ENCODE data around the gene PEX11G.

The PEX11G gene

DNA sequence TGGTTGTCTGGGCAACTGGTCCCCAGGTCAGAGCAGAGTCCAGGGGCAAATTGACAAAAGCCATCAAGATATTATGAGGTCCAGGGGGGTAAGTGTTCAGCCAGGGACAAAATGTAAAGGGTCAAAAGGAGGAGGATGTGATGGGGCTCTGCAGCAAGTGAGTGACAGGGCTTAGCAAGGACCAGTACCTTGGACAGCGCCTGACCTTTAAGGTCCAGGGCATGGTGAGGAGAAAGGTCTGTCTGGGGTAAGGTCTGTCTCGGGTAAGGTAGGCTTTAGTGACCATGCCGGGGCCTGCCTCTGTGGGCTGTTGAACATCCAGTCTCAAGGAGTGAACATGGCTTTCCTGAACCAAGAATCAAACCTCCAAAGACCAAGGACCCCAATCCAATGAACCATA is 20.8 kb upstream of the PEX11G start:
- no peak overlapping the region for H3K27ac ChIP-seq (ENCODE audit: low read depth in 2 of 2, low read length in 2 of 2)
- peaks cover 5 to 8% of the 10 kb centered on the region in 2 donors for H3K4me1 ChIP-seq (ENCODE audit: control insufficient read depth in 2 of 2, insufficient read depth in 2 of 2, low read length in 2 of 2)
- H3K27me3 ChIP-seq (ENCODE audit: control insufficient read depth in 2 of 2, insufficient read depth in 2 of 2, low read length in 2 of 2) = no peaks in the 10 kb centered on the region
- no peaks in the 10 kb centered on the region for H3K9me3 ChIP-seq (ENCODE audit: control insufficient read depth in 2 of 2, low read length in 2 of 2)
- H3K4me3 ChIP-seq (ENCODE audit: low read length in 2 of 2) = no peak overlapping the region
- H3K9ac ChIP-seq (ENCODE audit: low read depth in 1 of 2, low read length in 2 of 2) = no peak overlapping the region
- no peaks in the 10 kb centered on the region for H3K36me3 ChIP-seq (ENCODE audit: control insufficient read depth in 2 of 2, insufficient read depth in 2 of 2, low read length in 2 of 2)

- Histone ChIP-seq H3K9ac (ENCODE audit: low read depth in 1 of 2, low read length in 2 of 2) (no peak overlapping the region), H3K27ac (ENCODE audit: low read depth in 2 of 2, low read length in 2 of 2) (no peak overlapping the region), H3K27me3 (ENCODE audit: control insufficient read depth in 2 of 2, insufficient read depth in 2 of 2, low read length in 2 of 2) (no peaks in the 10 kb centered on the region), H3K9me3 (ENCODE audit: control insufficient read depth in 2 of 2, low read length in 2 of 2) (no peaks in the 10 kb centered on the region), H3K36me3 (ENCODE audit: control insufficient read depth in 2 of 2, insufficient read depth in 2 of 2, low read length in 2 of 2) (no peaks in the 10 kb centered on the region), H3K4me1 (ENCODE audit: control insufficient read depth in 2 of 2, insufficient read depth in 2 of 2, low read length in 2 of 2) (peaks cover 5 to 8% of the 10 kb centered on the region in 2 donors), H3K4me3 (ENCODE audit: low read length in 2 of 2) (no peak overlapping the region)
Measured at GRCh38 chr19:7507884-7508283, 19.0 kb upstream of the PEX11G start.

GRCh38 chr19:7506385-7507328 is 17.8 kb upstream of the PEX11G start:
- Histone ChIP-seq H3K4me3 (ENCODE audit: low read length in 2 of 2) (no peak overlapping the region), H3K27ac (ENCODE audit: low read depth in 2 of 2, low read length in 2 of 2) (peak overlapping the region in 1 of 2 donors; percentile 34), H3K27me3 (ENCODE audit: control insufficient read depth in 2 of 2, insufficient read depth in 2 of 2, low read length in 2 of 2) (no peaks in the 10 kb centered on the region), H3K9ac (ENCODE audit: low read depth in 1 of 2, low read length in 2 of 2) (no peak overlapping the region), H3K4me1 (ENCODE audit: control insufficient read depth in 2 of 2, insufficient read depth in 2 of 2, low read length in 2 of 2) (peaks cover 5 to 8% of the 10 kb centered on the region in 2 donors), H3K9me3 (ENCODE audit: control insufficient read depth in 2 of 2, low read length in 2 of 2) (no peaks in the 10 kb centered on the region), H3K36me3 (ENCODE audit: control insufficient read depth in 2 of 2, insufficient read depth in 2 of 2, low read length in 2 of 2) (no peaks in the 10 kb centered on the region)

- Histone ChIP-seq H3K36me3 (ENCODE audit: control insufficient read depth in 2 of 2, insufficient read depth in 2 of 2, low read length in 2 of 2) (no peaks in the 10 kb centered on the region), H3K9ac (ENCODE audit: low read depth in 1 of 2, low read length in 2 of 2) (peak overlapping the region; percentile 47 to 51), H3K9me3 (ENCODE audit: control insufficient read depth in 2 of 2, low read length in 2 of 2) (no peaks in the 10 kb centered on the region), H3K4me1 (ENCODE audit: control insufficient read depth in 2 of 2, insufficient read depth in 2 of 2, low read length in 2 of 2) (peaks cover 5 to 12% of the 10 kb centered on the region in 2 donors), H3K27me3 (ENCODE audit: control insufficient read depth in 2 of 2, insufficient read depth in 2 of 2, low read length in 2 of 2) (no peaks in the 10 kb centered on the region), H3K4me3 (ENCODE audit: low read length in 2 of 2) (peak overlapping the region; percentile 25 to 66), H3K27ac (ENCODE audit: low read depth in 2 of 2, low read length in 2 of 2) (peak overlapping the region; percentile 38 to 56)
Measured at GRCh38 chr19:7505682-7506384, 17.0 kb upstream of the PEX11G start.

DNA sequence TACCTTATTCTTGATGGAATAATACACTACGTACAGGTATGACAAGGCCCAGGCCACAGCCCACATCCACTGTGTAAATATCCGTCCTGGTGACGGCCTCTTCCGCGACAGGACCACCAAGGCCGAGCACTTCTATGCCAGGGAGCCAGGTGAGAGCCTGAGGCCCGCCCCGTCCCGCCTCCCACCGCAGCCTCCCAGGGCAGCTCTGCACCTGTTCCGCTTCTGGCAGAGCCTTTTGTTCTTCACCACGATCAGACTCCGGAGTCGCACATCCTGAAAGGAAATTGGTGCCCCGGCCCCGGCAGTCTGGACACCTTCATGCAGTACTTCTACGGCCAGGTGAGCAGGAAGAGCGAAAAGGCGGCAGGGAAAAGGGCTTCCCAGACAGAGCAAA is 16.4 kb upstream of the PEX11G start:
- H3K9ac ChIP-seq (ENCODE audit: low read depth in 1 of 2, low read length in 2 of 2) = peak overlapping the region; percentile 47 to 51
- H3K4me3 ChIP-seq (ENCODE audit: low read length in 2 of 2) = peak overlapping the region; percentile 25 to 66
- no peaks in the 10 kb centered on the region for H3K36me3 ChIP-seq (ENCODE audit: control insufficient read depth in 2 of 2, insufficient read depth in 2 of 2, low read length in 2 of 2)
- no peaks in the 10 kb centered on the region for H3K9me3 ChIP-seq (ENCODE audit: control insufficient read depth in 2 of 2, low read length in 2 of 2)
- H3K27ac ChIP-seq (ENCODE audit: low read depth in 2 of 2, low read length in 2 of 2) = peak overlapping the region; percentile 38 to 56
- peaks cover 5 to 14% of the 10 kb centered on the region in 2 donors for H3K4me1 ChIP-seq (ENCODE audit: control insufficient read depth in 2 of 2, insufficient read depth in 2 of 2, low read length in 2 of 2)
- no peaks in the 10 kb centered on the region for H3K27me3 ChIP-seq (ENCODE audit: control insufficient read depth in 2 of 2, insufficient read depth in 2 of 2, low read length in 2 of 2)

DNA sequence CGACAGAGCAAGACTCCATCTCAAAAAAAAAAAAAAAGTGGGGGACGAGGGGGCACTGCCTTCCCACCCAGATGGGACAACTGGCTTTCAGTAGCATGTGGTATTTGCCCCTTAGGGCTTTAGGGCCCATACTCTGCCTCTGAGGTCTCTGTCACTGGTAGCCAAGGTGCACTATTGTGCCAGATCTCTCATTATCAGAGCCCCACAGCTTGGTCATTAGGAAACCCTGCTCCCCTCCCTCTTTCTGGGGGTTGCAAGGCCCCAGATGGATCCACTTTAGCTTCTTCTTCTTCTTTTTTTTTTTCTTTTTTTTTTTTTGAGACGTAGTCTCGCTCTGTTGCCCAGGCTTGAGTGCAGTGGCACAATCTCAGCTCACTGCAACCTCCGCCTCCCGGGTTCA is 15.8 kb upstream of the PEX11G start:
- Histone ChIP-seq H3K9me3 (ENCODE audit: control insufficient read depth in 2 of 2, low read length in 2 of 2) (no peaks in the 10 kb centered on the region), H3K27ac (ENCODE audit: low read depth in 2 of 2, low read length in 2 of 2) (no peak overlapping the region), H3K9ac (ENCODE audit: low read depth in 1 of 2, low read length in 2 of 2) (no peak overlapping the region), H3K27me3 (ENCODE audit: control insufficient read depth in 2 of 2, insufficient read depth in 2 of 2, low read length in 2 of 2) (no peaks in the 10 kb centered on the region), H3K4me1 (ENCODE audit: control insufficient read depth in 2 of 2, insufficient read depth in 2 of 2, low read length in 2 of 2) (peaks cover 5 to 14% of the 10 kb centered on the region in 2 donors), H3K4me3 (ENCODE audit: low read length in 2 of 2) (no peak overlapping the region), H3K36me3 (ENCODE audit: control insufficient read depth in 2 of 2, insufficient read depth in 2 of 2, low read length in 2 of 2) (no peaks in the 10 kb centered on the region)

DNA sequence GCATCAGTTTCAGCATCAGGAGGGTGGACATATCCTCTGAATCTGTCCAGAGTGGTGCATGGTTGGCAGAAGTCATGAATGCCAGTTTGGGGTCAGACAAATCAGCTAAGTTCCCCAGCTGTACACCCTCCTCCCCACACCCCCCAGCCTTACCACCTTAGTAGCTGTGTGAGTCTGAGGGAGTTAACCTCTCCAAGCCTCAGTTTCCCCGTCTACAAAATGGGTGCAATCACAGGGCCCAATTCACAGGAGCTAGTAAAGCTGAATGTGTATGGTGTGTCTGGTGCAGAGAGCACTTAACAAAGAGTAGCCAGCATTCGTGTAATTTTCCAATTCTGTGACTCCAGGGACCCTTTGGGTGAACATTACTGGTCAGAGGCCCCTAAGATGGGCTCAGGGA is 13.7 kb upstream of the PEX11G start:
- Histone ChIP-seq H3K4me3 (ENCODE audit: low read length in 2 of 2) (no peak overlapping the region), H3K27me3 (ENCODE audit: control insufficient read depth in 2 of 2, insufficient read depth in 2 of 2, low read length in 2 of 2) (no peaks in the 10 kb centered on the region), H3K9me3 (ENCODE audit: control insufficient read depth in 2 of 2, low read length in 2 of 2) (no peaks in the 10 kb centered on the region), H3K27ac (ENCODE audit: low read depth in 2 of 2, low read length in 2 of 2) (no peak overlapping the region), H3K4me1 (ENCODE audit: control insufficient read depth in 2 of 2, insufficient read depth in 2 of 2, low read length in 2 of 2) (peaks cover 5 to 14% of the 10 kb centered on the region in 2 donors), H3K9ac (ENCODE audit: low read depth in 1 of 2, low read length in 2 of 2) (no peak overlapping the region), H3K36me3 (ENCODE audit: control insufficient read depth in 2 of 2, insufficient read depth in 2 of 2, low read length in 2 of 2) (no peaks in the 10 kb centered on the region)

DNA sequence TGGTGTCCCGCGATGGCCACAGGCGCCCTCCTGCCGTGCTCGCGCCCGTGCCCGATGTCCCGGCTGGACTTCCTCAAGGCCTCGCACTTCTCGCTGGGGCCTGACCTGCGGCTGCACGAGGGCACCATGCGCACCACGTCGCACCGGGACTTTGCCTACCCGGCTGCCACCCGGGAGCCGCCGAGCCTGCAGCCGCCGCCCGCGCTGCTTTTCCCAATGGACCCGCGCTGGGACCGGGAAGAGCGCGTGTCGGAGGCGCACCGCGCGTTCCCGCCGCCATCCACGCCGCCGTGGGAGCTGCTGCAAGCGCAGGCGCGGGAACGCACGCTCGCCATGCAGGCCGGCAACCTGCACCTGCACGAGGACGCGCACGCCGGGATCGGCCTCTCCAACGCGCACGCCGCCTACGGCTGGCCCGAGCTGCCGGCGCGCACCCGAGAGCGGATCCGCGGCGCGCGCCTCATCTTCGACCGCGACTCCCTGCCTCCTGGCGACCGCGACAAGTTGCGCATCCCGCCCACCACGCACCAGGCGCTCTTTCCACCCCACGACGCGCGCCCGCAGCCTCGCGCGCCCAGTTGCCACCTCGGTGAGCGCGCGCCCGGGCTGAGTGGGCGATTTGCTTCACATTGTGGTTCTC is 12.1 kb upstream of the PEX11G start:
- Histone ChIP-seq H3K4me3 (ENCODE audit: low read length in 2 of 2) (peak overlapping the region; percentile 17 to 44), H3K9me3 (ENCODE audit: control insufficient read depth in 2 of 2, low read length in 2 of 2) (no peaks in the 10 kb centered on the region), H3K27me3 (ENCODE audit: control insufficient read depth in 2 of 2, insufficient read depth in 2 of 2, low read length in 2 of 2) (no peaks in the 10 kb centered on the region), H3K27ac (ENCODE audit: low read depth in 2 of 2, low read length in 2 of 2) (no peak overlapping the region), H3K36me3 (ENCODE audit: control insufficient read depth in 2 of 2, insufficient read depth in 2 of 2, low read length in 2 of 2) (no peaks in the 10 kb centered on the region), H3K9ac (ENCODE audit: low read depth in 1 of 2, low read length in 2 of 2) (peak overlapping the region in 1 of 2 donors; percentile 5), H3K4me1 (ENCODE audit: control insufficient read depth in 2 of 2, insufficient read depth in 2 of 2, low read length in 2 of 2) (peaks cover 5 to 14% of the 10 kb centered on the region in 2 donors)

GRCh38 chr19:7497292-7497691 is 8.5 kb upstream of the PEX11G start:
- no peak overlapping the region for H3K9ac ChIP-seq (ENCODE audit: low read depth in 1 of 2, low read length in 2 of 2)

More at GRCh38 chr19:7497292-7497691, 8.5 kb upstream of the PEX11G start:
- H3K4me1 ChIP-seq (ENCODE audit: control insufficient read depth in 2 of 2, insufficient read depth in 2 of 2, low read length in 2 of 2) = peaks cover 0 to 6% of the 10 kb centered on the region in 2 donors
- H3K27ac ChIP-seq (ENCODE audit: low read depth in 2 of 2, low read length in 2 of 2) = no peak overlapping the region
- no peaks in the 10 kb centered on the region for H3K27me3 ChIP-seq (ENCODE audit: control insufficient read depth in 2 of 2, insufficient read depth in 2 of 2, low read length in 2 of 2)
- H3K9me3 ChIP-seq (ENCODE audit: control insufficient read depth in 2 of 2, low read length in 2 of 2) = no peaks in the 10 kb centered on the region
- H3K4me3 ChIP-seq (ENCODE audit: low read length in 2 of 2) = no peak overlapping the region
- H3K36me3 ChIP-seq (ENCODE audit: control insufficient read depth in 2 of 2, insufficient read depth in 2 of 2, low read length in 2 of 2) = no peaks in the 10 kb centered on the region
